ENCODE data around the gene TMEM187.
"Not testable (repeated sequence)": the region's sequence is repeated elsewhere in the genome, so short reads cannot be mapped to it uniquely, and the experiment has no call there.

DNA sequence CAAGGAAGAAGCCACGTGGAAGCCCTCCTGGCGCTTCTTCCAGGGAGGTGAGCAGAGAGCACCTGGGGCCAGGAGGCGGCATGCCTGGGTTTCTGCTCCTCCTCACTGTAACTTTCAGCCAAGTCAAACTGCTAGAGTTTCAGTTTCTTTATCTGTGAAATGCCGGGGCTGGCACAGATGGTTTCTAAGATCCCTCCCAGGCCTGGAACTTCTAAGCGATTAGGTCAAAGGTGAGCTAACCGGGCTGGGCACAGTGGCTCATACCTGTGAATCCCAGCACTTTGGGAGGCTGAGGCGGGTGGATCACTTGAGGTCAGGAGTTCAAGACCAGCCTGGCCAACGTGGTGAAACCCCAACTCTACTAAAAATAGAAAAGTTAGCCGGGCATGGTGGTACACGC is 7.8 kb downstream of the TMEM187 start:
- TF ChIP-seq CTCF, POLR2A (IDR thresholded peaks at IDR 0.05): not testable (repeated sequence)
